B cell (primary cell): ENCODE results near the gene CTSD. TPM values are rescaled to one million over a fixed set of nuclear protein-coding genes. Genes with fewer than 3 reads are reported as not detected.

Source experiments
- ATAC-seq: fragments of 200-7000 bp; cut with Tn5 transposase; one replicate; pipeline ENCODE4 v1.10.0; 2021; ENCODE audit warnings: low read depth, mild to moderate bottlenecking, moderate number of reproducible peaks, moderate library complexity
- CTCF ChIA-PET: fragments of 350-600 bp; sonication (Branson Sonifier 250); formaldehyde crosslinking; loops from one replicate; lab custom pipeline; 2021; ENCODE audit warnings: antibody characterized with exemption, inconsistent platforms; lab: Charles Lee
- POLR2A ChIA-PET: fragments of 350-600 bp; sonication (Branson Sonifier 250); formaldehyde crosslinking; loops from one replicate; lab custom pipeline; 2021; ENCODE audit warnings: antibody characterized with exemption; lab: Charles Lee
- DNase-seq: peaks from one replicate; pipeline ENCODE4 v3.0.0; 2013
- H2AFZ ChIP-seq: 2 replicates; pipeline ENCODE4 v1.6.1; 2012; ENCODE audit warnings: mild to moderate bottlenecking, low read depth, low read length; ENCODE audit not compliant: insufficient read depth, poor library complexity, severe bottlenecking
- H3K27ac ChIP-seq, 2 donors: 1 replicate in 1 of 2; 2 replicates in 1 of 2; pipeline ENCODE4 v1.5.1; 2012 to 2013; ENCODE audit warnings: low read length in 2 of 2, mild to moderate bottlenecking in 2 of 2, moderate library complexity in 1 of 2
- H3K27me3 ChIP-seq, 4 experiments: fragments of 200-600 bp in 1 of 4; sonication (generic) in 1 of 4; replicated peaks in 1 of 4; 1 replicate in 2 of 4; 2 replicates in 2 of 4; pipeline versions ENCODE4 v1.6.1 to v1.7.0; 2013 to 2016; ENCODE audit warnings: low read length in 3 of 4, mild to moderate bottlenecking in 2 of 4, mixed read lengths in 1 of 4, moderate library complexity in 1 of 4; ENCODE audit not compliant: insufficient read depth in 4 of 4, control insufficient read depth in 3 of 4; ENCODE audit errors: control extremely low read depth in 1 of 4
- H3K36me3 ChIP-seq, 2 experiments: replicated peaks in 1 of 2; 1 replicate in 1 of 2; 2 replicates in 1 of 2; pipeline versions ENCODE4 v1.6.1 to v1.7.1; 2013; ENCODE audit warnings: low read length in 1 of 2; ENCODE audit not compliant: insufficient read depth in 2 of 2, control insufficient read depth in 1 of 2; ENCODE audit errors: control extremely low read depth in 1 of 2, extremely low read depth in 1 of 2
- H3K4me1 ChIP-seq, 2 donors: fragments of 200-600 bp in 1 of 2; sonication (generic) in 1 of 2; 1 replicate in 1 of 2; 2 replicates in 1 of 2; pipeline versions ENCODE4 v1.5.1 to v1.6.1; 2013 to 2017; ENCODE audit warnings: low read length in 2 of 2; ENCODE audit not compliant: control insufficient read depth in 2 of 2, insufficient read depth in 2 of 2
- H3K4me2 ChIP-seq: replicated peaks from 2 replicates; pipeline ENCODE3; 2012; ENCODE audit warnings: mild to moderate bottlenecking, low read depth, low read length; ENCODE audit not compliant: poor library complexity, severe bottlenecking
- H3K4me3 ChIP-seq, 5 experiments: fragments of 200-600 bp in 1 of 5; sonication (generic) in 1 of 5; 1 replicate in 3 of 5; 2 replicates in 2 of 5; pipeline versions ENCODE4 v1.5.1 to v1.7.0; 2011 to 2016; ENCODE audit warnings: low read length in 4 of 5, mild to moderate bottlenecking in 4 of 5, low read depth in 2 of 5, control low read depth in 1 of 5, moderate library complexity in 1 of 5; ENCODE audit not compliant: insufficient read depth in 1 of 5; ENCODE audit errors: control extremely low read depth in 1 of 5, extremely low read depth in 1 of 5
- H3K79me2 ChIP-seq: fragments of 200-600 bp; sonication (generic); one replicate; pipeline ENCODE4 v1.6.0; 2016; ENCODE audit warnings: low read length; ENCODE audit not compliant: control insufficient read depth, insufficient read depth
- H3K9ac ChIP-seq: fragments of 200-600 bp; sonication (generic); 2 replicates; pipeline ENCODE4 v1.6.1; 2017; ENCODE audit warnings: mild to moderate bottlenecking, low read length, moderate library complexity
- H3K9me3 ChIP-seq, 3 donors: one replicate each; pipeline versions ENCODE4 v1.6.1 to v1.7.1; 2013; ENCODE audit warnings: low read length in 2 of 3; ENCODE audit not compliant: control insufficient read depth in 2 of 3, insufficient read depth in 1 of 3; ENCODE audit errors: control extremely low read depth in 1 of 3
- H4K20me1 ChIP-seq: 2 replicates; pipeline ENCODE4 v1.6.0; 2012; ENCODE audit warnings: mild to moderate bottlenecking, low read length; ENCODE audit not compliant: insufficient read depth, control insufficient read depth, poor library complexity, severe bottlenecking
- H3K27ac Mint-ChIP-seq: one replicate; pipeline ENCODE4 v1.8.0; 2021; ENCODE audit warnings: mixed read lengths
- H3K27me3 Mint-ChIP-seq: one replicate; pipeline ENCODE4 v1.8.0; 2021; ENCODE audit warnings: mixed read lengths
- H3K4me1 Mint-ChIP-seq: one replicate; pipeline ENCODE4 v1.8.0; 2021; ENCODE audit warnings: mixed read lengths
- H3K4me3 Mint-ChIP-seq: one replicate; pipeline ENCODE4 v1.8.0; 2021; ENCODE audit warnings: mixed read lengths
- H3K9me3 Mint-ChIP-seq: one replicate; pipeline ENCODE4 v1.8.0; 2022; ENCODE audit warnings: mixed read lengths; ENCODE audit not compliant: insufficient read depth
- CTCF ChIP-seq: fragments of 200-600 bp; IDR thresholded peaks from one replicate; pipeline ENCODE4 v1.8.0; 2022; ENCODE audit warnings: antibody characterized with exemption, mild to moderate bottlenecking
- EZH2 ChIP-seq: IDR thresholded peaks from 2 replicates; pipeline ENCODE4 v1.6.1; 2012; ENCODE audit warnings: borderline replicate concordance, low read depth, mild to moderate bottlenecking, moderate library complexity, low read length; ENCODE audit not compliant: insufficient read depth, poor library complexity, severe bottlenecking
- WGBS: methylation state at CpG from one replicate; pipeline ENCODE4 v1.1.5; 2013; ENCODE audit warnings: missing lambda C conversion rate; ENCODE audit not compliant: insufficient coverage; 5-methylcytosine and 5-hydroxymethylcytosine counted together
- intact Hi-C: fragments of 100-400 bp; cut with micrococcal nuclease; formaldehyde crosslinking; loops from one replicate; pipeline ENCODE4 v1.10.0; 2022
- polyA plus RNA-seq: library from polyadenylated mRNA; depleted of rRNA; stranded (reverse); fragments of >200 nt; gene quantifications from 2 replicates; pipeline ENCODE4 v1.2.3, GENCODE V29; 2012
- total RNA-seq, 2 donors: library from RNA; stranded (reverse); fragments of 120-200 nt in 1 of 2; gene quantifications; 1 replicate in 1 of 2; 2 replicates in 1 of 2; pipeline versions ENCODE4 v1.2.3 to v1.2.4, GENCODE V29; 2013 to 2022

Gene CTSD
- total and polyA plus RNA-seq, 2 donors (not counting 1 experiment from before 2014, with no cell fraction given) = 42.2 to 83.5 TPM

GRCh38 chr11:1731451-1732059 lies 32.2 kb downstream of the CTSD start:
- Mint-ChIP-seq H3K27me3 (peaks cover 31% of the 10 kb centered on the region), H3K27ac (no peak overlapping the region), H3K9me3 (peaks cover 10% of the 10 kb centered on the region), H3K4me1 (peaks cover 35% of the 10 kb centered on the region), H3K4me3 (no peak overlapping the region)
- Histone ChIP-seq H3K79me2 (no peaks in the 10 kb centered on the region), H3K4me1 (peaks cover 22 to 34% of the 10 kb centered on the region in 2 donors), H3K9ac (no peak overlapping the region), H2AFZ (no peak overlapping the region), H3K4me2 (no peak overlapping the region), H3K9me3 (peaks cover 0 to 15% (median 8%) of the 10 kb centered on the region in 3 donors), H4K20me1 (no peaks in the 10 kb centered on the region), H3K4me3 (no peak overlapping the region), H3K27ac (no peak overlapping the region), H3K36me3 (no peaks in the 10 kb centered on the region), H3K27me3 (peaks cover 0 to 6% (median 1%) of the 10 kb centered on the region in 4 experiments)
- no peak for TF ChIP-seq CTCF
- TF ChIP-seq EZH2 = no peak
- 98% methylated on average over 5 of the region's 5 CpGs for WGBS
- CTCF ChIA-PET = no interaction called here
- intact Hi-C loops = no loop called here
- ATAC-seq = no peak
- POLR2A ChIA-PET = no interaction called here
- DNase-seq = no peak

GRCh38 chr11:1730059-1730629 lies 33.6 kb downstream of the CTSD start:
- intact Hi-C loops = no loop called here
- Histone ChIP-seq H4K20me1 (no peaks in the 10 kb centered on the region), H3K9ac (no peak overlapping the region), H3K36me3 (no peaks in the 10 kb centered on the region), H3K27ac (no peak overlapping the region), H3K27me3 (peaks cover 0 to 6% (median 2%) of the 10 kb centered on the region in 4 experiments), H3K4me2 (no peak overlapping the region), H3K4me1 (peaks cover 22 to 34% of the 10 kb centered on the region in 2 donors), H2AFZ (no peak overlapping the region), H3K4me3 (no peak overlapping the region), H3K9me3 (peaks cover 0 to 3% (median 0%) of the 10 kb centered on the region in 3 donors), H3K79me2 (no peaks in the 10 kb centered on the region)
- H3K27ac Mint-ChIP-seq = peak overlapping the region; percentile 4
- peaks cover 32% of the 10 kb centered on the region for H3K27me3 Mint-ChIP-seq
- peaks cover 35% of the 10 kb centered on the region for H3K4me1 Mint-ChIP-seq
- H3K4me3 Mint-ChIP-seq = peak overlapping the region; percentile 31
- no peaks in the 10 kb centered on the region for H3K9me3 Mint-ChIP-seq
- no peak for ATAC-seq
- POLR2A ChIA-PET = no interaction called here
- no peak for TF ChIP-seq CTCF
- TF ChIP-seq EZH2 = no peak
- CTCF ChIA-PET = no interaction called here
- DNase-seq = no peak
- WGBS = 39% methylated on average over 4 of the region's 11 CpGs
